C4-2B (cell line): Measurements from ENCODE around the gene ANKRD11.

Experiments
- CTCF ChIP-seq: fragments of 450-650 bp; conservative IDR thresholded peaks from 2 replicates; pipeline ENCODE4 v1.5.1; 2017; ENCODE audit warnings: mild to moderate bottlenecking
- ZFX ChIP-seq: fragments of 450-650 bp; IDR thresholded peaks from 2 replicates; pipeline ENCODE4 v1.6.1; 2017

- TF ChIP-seq CTCF = no peak
- no peak for TF ChIP-seq ZFX
Measured at GRCh38 chr16:89452241-89452640, 38.1 kb downstream of the ANKRD11 start.
